Activated CD8-positive, alpha-beta memory T cell treated with anti-CD3 and anti-CD28 coated beads, Interleukin-2, amount 50 U/mL, for 1 hour (primary cell): ENCODE data around the gene LDB2.

Source experiments
- DNase-seq: peaks from one replicate; pipeline ENCODE4 v3.0.0-alpha.2; 2020; ENCODE audit errors: extremely low read depth

Gene LDB2

GRCh38 chr4:16843831-16844508 lies 54.5 kb downstream of the LDB2 start:
- no peak for DNase-seq

- DNase-seq: no peak
Measured at GRCh38 chr4:16838226-16838875, 60.1 kb downstream of the LDB2 start.

DNA sequence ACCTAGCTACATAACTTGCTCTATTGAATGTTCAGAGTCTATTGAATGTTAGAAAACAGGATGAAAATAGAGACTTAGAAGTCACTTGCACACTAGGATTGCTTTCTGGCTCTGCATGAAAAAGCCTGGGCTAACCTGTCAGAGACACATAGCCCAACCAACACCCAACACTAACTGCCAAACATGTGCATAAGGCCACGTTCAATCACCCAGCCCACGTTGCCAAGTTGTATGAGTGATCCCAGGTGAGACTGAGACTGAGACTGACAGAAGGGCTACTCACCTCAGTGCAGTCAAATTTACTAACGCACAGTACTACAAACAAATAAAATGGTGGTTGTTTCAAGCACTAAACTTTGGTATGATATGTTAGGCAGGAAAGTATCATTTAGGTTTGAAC lies 61.0 kb downstream of the LDB2 start:
- DNase-seq: no peak

GRCh38 chr4:16836324-16836723 lies 62.1 kb downstream of the LDB2 start:
- DNase-seq: no peak

GRCh38 chr4:16835597-16836247 lies 62.7 kb downstream of the LDB2 start:
- DNase-seq: no peak

DNA sequence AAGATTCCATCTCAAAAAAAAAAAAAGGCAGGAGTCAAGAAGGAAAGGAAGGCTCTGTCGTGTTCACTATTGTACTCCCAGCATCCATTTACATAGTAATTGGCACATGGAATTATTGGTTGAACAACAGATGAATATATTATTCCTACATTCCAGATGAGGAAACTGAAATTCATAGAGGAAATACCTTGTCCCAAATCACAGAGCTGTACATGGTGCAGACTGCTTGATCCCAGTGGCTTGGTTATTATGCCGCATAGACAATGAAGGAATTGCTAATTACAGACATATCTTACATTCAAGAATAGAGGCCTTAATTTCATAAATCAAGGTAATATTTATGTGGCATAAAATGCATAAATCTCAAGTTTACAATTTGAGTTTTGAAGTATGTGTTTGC lies 63.6 kb downstream of the LDB2 start:
- DNase-seq: no peak

DNA sequence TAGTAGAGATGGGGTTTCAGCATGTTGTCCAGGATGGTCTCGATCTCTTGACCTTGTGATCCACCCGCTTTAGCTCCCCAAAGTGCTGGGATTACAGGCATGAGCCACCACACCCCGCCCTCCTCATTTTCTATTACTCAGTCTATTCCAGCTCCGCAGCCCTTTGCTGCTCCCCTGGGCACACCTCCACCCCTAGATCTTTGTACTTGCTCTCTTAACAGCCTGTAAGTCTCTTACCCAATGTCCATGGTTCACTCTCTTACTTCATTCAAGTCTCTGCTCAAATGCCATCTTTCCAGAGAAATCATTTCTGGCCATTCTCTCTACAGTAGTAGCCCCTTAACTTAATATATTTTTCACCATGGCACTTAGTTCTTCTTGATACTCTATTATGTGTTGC lies 64.7 kb downstream of the LDB2 start:
- DNase-seq: no peak

- DNase-seq: no peak
Measured at GRCh38 chr4:16830081-16830480, 68.4 kb downstream of the LDB2 start.

DNA sequence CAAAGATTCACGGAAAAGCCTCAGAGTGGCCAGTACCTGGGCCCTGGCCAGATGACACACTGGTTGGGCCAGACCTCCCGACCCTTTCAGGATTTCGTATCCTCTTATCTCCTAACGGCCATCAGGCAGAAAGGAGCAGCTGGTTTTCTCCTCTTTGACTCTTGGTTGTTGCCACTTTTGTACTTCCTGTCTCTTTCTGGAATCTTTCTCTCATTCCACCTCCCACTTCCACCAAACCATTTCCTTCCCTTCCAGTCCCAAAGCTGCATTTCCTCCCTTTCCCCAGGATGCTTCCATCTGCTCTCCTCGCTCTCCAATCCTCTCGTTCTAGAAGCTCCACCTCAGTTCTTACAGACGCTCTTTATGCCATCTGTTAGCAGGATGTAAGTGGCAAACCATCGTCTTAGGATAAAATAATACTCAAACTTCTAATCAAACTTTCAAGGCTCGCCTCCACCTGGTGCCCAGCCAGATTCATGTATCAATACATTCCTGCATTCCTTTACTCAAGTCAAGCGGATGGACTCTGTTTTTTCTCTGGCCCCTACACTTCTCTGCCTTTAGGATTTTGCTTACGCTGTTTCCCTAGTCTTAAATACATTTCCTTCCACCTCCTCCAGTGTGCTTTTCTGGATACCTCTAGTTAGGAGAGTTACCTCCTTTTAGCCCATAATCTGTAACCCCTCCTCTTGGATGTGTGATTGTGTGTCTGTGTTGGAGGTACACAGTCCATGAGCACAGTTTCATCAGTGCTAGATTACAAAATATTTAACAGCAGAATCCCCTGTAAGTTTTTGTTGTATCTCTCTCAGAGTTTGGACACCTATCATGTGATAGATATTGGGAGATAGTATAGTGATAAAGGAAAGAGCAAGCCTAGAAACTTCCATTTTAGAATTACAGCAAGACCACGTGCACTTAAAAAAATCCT lies 70.4 kb downstream of the LDB2 start:
- no peak for DNase-seq

DNA sequence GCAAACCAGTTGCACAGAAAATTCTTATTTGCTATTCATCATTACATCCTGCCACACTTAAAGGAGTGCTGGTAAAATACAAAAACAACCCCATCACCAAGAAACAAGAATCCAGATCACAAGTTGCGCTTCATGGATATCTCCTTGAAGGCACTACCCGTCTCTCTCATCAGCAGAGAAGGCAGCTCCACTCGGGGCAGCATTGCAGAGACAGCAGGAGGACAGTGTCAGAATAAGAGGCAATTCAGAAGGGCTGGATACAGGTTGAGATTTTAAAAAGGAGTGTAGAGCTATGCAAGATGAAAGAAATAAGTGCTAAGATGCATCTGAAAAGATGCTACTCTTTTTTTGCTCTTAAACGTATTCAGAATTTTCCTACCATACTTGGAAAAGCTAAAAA lies 71.4 kb downstream of the LDB2 start:
- DNase-seq: no peak

- DNase-seq: no peak
Measured at GRCh38 chr4:16826406-16826910, 72.0 kb downstream of the LDB2 start.

- no peak for DNase-seq
Measured at GRCh38 chr4:16824278-16824806, 74.1 kb downstream of the LDB2 start.

DNA sequence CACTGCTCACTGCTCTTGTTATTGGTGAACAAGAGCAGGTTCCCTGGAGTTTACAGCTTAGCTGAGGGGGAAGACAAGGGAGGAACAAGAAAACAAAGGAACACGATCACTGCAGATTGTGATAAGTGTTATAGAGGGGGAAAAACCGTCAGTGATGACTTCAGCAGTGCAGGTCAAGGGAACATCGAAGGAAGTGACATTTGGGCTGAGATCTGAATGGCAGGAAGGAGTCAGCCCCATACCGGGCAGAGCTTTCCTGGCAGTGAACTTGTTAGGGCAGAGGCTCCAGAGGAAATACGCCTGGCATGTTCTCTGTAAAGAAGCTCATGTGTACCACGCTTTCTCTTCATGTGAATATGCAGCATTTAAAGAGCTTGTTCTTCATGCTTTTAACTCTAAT lies 78.1 kb downstream of the LDB2 start:
- no peak for DNase-seq

GRCh38 chr4:16819652-16820051 lies 78.8 kb downstream of the LDB2 start:
- no peak for DNase-seq

DNA sequence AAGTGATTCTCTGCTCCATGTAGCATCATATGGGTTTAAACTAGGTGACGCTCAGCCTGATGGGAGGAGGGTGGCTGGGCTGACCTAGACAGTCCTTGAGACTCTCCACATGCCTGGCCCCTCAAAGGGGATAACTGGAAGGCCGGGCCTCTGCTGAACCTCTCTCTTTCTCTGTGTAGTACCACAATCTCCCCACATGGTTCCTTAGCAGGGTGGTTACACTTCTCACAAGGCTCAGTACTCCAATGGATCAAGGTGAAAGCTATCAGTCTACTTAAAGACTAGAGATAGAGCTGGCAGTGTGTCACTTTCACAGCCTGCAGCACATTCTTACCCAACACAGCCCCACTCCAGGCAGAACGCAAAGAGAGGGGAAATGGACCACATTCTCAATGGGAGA lies 80.4 kb downstream of the LDB2 start:
- no peak for DNase-seq

- DNase-seq: no peak
Measured at GRCh38 chr4:16817286-16817685, 81.2 kb downstream of the LDB2 start.

DNA sequence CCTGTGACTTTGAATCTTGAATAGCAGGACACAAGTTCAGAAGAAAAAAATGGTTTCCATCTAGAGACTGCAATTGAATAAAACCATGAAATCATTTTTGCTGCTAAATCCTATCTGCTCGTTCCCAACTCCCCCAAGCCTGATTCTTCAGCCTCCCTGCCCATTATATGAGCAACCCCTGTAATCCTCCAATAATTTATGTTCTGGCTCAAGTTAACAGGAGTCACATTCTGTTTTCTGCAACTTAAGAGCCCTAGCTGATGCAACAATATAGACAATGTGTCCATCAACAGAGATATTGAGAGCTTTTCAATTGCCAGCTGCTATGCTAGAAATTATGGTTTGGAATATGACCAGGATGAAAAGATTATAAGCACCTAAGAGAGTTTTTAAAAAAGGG lies 84.1 kb downstream of the LDB2 start:
- DNase-seq: no peak

DNA sequence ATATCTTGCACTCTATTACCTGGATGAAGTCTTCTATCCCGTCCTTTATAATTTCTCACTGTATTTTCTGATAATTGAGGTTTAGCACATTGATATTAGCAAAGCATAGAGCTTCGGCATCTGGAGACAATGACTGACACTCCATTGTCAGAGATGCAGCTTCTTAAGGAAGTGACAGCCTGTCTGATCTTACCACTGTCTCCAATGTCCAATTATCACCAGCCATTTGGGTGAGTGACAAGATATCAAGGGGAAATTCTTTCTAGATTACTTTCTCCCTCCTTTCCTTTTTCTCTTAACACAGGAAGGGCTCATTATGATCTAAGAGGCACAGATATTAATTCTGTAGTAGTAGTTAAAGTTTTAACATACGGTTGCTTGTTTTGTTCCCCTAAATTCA lies 86.4 kb downstream of the LDB2 start:
- no peak for DNase-seq

DNA sequence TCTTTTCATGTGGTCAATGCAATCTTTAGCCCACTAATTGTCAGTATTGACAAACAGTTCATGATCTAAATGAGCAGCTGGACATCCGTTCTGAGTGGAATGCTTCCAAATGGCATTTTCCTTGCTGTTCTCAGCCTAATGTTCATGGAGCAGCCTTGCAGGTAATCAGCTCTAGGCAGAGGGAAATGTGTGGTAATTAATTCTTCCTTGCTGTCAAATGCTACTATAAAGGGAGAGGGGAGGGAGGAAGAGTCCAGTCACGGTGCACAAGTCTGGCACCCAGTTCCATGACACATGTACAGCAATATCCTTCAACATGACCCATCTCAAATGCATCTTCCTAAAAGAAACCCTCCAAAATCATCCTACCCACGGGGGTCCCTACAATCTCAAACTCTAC lies 88.5 kb downstream of the LDB2 start:
- no peak for DNase-seq

DNA sequence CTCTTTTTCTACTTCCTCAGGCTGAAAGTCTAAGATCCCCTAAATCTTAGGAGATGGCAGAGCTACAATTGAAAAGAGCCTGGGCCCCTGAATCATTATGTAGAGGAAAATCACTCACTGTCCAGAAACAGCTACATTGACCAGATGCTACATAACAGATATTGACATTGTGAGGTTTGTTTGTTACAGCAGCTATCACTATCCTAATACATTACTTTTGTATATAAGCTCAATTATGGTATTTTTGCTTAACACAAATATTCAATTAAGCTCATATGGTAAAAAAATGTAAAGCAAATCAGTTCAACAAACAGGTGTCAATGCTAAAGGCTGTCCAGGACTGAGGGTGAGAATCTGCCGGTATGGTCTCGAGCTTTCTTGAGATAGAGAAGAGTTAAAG lies 89.4 kb downstream of the LDB2 start:
- no peak for DNase-seq

GRCh38 chr4:16807355-16807754 lies 91.1 kb downstream of the LDB2 start:
- no peak for DNase-seq

GRCh38 chr4:16804581-16804980 lies 93.9 kb downstream of the LDB2 start:
- no peak for DNase-seq
